ENCODE measurements around the gene GFPT1.
"Not testable (repeated sequence)": the region's sequence is repeated elsewhere in the genome, so short reads cannot be mapped to it uniquely, and the experiment has no call there.

Gene GFPT1

DNA sequence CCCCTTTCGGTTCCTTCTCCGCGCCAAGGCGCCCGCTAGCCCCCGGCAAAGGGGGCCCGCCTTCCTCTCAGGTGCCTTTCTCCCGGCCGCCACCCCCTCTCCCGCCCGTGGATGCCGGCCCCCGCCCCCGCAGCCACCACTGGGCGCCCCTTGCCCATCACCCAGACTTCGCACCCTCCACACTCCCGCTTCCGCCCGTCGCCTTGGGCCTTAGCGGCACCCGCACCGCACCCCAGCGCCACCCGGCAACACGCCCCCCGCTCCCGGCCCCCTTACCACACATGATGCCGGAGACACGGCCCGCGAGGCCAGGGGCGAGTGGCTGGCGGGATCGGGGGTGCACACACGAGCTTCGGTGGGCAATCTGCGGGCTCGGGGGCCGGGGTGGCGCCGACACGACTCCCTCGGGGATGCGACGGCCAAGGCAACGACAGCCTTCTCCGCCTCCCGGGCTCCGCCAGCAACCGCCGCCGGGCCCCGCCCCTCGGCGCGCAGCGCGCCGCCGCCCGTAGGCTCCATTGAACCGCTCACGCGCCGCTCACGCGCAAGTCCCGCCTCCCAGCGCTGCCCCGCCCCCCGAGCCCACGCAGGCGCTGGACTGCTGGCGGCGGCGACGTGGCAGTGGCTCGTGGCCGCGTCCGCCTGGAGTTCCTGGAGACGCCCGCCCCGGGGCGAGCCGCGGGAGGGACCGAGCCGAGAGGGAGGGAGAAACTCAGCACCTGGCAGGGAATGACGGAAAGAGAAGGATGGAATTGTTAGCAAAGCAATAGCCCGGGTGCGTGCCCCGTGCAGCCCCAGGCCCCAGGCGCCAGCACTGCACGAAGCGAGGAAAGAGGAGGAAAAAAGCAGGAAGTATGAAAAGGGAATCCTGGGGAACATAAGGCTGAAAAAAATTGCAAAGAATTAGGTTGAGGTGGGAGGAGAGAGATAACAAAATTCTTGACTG, at the start of gene GFPT1:
GFPT1 (minus strand) TSS at position 439 of the 946 bp plus-strand sequence; CDS start at position 283, 156 bp downstream.
- peak; percentile 90 for DNase-seq (ENCODE audit: low read depth)

DNA sequence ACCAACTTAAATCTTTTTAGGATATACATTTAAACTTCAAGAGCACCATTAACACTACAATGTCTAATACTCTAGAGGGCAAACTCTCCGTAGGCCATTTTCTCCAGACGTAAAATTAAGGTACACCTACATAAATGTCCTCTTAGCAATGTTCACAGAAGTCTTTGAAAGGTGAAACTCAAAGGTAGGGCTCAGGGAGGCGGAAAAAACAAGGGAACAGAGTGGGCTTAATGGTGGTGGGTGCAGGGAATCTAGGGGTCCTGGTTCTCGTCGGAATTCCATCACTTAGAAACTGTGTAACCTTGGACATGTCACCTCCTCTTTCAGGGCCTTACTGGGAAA, 49.5 kb upstream of the GFPT1 start:
- DNase-seq (ENCODE audit: low read depth), result no peak

DNA sequence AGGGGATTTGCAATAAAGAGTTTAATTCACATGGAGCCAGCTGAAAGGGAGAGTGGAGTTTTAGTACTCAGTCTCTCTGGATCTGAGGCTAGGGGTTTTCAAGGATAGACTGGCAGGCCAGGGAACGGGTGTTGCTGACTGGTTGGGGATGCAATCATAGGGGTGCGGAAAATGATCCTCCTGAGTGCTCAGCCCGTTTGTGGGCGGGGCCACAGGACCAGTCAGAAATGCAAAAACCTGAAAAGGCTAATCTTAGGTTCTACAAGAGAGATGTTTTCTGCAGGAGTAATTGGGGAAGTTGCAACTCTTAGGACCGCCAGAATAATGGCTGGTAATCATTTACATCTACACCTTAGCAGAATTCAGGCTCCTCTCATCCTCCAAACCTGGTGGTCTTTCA, 47.7 kb upstream of the GFPT1 start:
- no peak for DNase-seq (ENCODE audit: low read depth)

DNA sequence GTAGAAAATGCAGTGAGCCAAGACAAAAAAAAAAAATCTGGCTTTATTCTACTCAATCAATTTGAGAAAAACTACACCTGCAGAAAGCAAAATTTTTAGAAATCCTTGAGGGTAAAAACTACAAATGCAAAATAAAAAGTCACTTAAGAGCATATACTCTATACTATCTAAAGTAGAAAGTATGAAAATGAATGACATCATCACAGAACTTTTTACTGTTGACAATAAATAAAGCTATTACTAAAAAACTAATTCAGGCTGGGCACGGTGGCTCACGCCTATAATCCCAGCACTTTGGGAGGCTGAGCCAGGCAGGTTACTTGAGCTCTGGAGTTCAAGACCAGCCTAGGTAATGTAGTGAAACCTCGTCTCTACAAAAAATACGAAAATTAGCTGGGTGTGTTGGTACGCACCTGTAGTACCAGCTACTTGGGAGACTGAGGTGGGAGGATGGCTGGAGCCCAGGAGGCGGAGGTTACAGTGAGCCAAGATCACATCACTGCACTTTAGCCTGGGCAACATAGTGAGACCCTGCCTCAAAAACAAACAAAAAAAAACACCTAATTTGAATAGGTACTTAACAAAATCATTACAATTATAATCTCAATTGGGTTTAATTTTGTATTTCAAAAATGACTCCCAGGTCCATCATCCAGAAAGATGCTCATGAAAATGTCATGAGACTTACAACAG, 42.6 kb upstream of the GFPT1 start:
- DNase-seq (ENCODE audit: low read depth), result no peak

DNA sequence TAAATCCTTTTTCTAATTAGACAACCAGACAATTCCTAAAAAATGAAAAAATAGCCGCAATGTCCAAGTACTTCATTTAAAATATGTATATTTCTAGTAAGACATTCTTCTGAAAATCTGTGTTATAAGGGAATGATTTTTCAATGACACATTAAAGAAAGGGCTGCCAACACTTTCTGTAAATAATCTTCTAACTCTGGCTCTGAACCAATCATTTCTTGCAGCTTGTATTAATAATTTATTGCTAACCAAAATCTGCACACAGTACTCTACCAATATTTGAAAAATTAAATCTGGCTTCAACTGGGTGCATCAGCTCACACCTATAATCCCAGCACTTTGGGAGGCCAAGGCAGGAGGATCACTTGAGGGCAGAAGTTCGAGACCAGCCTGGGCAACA, 42.0 kb upstream of the GFPT1 start:
- DNase-seq (ENCODE audit: low read depth), result no peak

DNA sequence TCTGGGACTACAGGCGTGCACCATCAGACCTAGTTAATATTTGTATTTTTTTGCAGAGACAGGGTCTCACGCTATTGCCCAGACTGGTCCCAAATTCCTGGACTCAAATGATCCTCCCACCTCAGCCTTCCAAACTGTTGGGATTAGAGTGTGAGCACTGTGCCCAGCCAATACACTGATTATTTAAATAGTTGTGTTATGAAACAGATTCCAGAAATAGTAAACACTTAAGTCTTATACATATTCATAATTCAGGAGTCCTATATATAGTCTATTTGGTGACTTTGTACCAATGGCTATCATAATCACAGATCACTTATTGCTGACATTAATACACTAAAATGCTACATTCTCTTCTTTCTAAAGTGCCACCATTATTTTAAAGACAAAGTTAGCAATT, 37.4 kb upstream of the GFPT1 start:
- no peak for DNase-seq (ENCODE audit: low read depth)

DNA sequence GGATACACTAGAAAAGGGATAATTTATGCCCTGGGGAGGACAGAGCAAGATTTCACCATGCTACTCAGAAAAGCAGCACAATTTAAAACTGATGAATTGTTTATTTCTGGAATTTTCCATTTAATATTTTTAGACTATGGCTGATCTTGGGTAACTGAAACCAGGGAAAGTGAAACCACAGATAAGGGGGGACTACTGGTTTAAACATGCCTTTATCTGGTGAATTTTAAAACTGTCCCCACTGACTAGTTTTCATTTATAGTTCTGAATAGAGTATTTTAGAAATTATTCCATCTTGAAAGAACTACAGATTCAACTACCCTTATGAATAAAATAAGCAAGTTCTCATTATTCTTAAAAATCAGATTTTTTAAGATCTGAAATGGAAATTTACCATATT, 35.2 kb upstream of the GFPT1 start:
- no peak for DNase-seq (ENCODE audit: low read depth)

DNA sequence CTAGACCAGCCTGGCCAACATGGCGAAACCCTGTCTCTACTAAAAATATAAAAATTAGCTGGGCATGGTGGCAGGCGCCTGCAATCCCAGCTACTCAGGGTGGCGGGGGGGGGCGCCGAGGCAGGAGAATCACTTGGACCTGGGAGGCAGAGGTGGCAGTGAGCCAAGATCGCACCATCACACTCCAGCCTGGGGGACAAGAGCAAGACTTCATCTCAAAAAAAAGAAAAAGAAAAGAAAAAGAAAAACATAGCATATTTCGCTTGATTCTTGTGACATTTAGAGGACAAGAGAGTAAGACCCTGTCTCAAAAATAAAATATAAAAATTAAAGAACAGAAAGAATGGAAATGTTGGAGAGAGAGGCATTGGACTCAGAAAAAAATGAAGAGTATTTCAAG, 32.1 kb upstream of the GFPT1 start:
- not testable (repeated sequence) for DNase-seq (ENCODE audit: low read depth)

DNA sequence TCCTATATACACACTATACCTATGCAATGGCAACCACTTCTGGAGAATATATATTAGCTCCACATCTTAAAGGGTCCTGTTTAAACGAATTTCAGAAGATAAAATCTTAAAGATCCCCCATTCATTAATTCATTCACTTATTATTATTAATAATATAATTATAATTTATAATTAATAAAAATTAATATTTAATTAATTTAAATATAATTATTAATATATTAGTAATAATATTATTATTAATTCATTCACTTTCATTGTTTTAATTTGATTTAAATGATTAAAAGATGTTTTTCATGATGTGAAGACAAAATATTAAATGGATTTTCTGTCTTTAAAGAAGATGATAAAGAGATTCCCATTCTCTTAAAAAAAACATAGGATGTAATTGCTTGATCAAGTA, 29.1 kb upstream of the GFPT1 start:
- no peak for DNase-seq (ENCODE audit: low read depth)

DNA sequence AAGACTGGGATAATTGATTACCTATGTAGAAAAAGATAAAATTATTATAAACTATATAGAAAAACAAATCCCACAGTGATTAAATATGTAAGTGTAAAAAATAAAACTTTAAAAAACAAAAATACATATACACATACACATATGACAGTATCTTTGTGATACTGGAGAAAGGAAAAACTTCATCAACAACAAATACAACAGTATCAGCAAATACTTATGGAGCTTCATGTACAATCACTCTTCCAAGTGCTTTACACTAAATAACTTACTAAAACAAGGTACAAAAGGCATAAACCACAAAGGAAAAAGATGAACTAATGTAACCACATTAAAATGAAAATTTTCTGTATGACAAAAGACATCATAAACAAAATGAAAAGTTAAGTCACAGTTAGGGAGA, 24.1 kb upstream of the GFPT1 start:
- no peak for DNase-seq (ENCODE audit: low read depth)

DNA sequence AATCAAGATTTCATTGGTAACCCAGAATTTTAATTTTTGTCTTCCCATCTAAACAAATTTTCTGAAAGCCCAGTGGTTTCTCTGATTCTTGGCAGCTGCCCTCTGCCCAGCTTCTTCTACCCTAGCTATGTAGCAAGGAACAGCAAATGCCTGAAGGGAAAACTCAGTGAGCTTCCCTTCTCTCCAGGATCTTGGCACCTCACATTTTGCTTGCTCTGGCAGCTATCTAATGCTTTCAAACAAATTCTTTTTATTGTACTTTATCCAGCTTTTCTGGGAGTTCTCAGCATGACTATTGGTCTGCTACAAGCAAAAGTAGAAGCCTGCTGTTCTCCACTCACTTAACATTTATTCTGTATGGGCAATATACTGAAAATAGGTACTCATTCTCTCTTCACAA, 18.3 kb upstream of the GFPT1 start:
- no peak for DNase-seq (ENCODE audit: low read depth)

DNA sequence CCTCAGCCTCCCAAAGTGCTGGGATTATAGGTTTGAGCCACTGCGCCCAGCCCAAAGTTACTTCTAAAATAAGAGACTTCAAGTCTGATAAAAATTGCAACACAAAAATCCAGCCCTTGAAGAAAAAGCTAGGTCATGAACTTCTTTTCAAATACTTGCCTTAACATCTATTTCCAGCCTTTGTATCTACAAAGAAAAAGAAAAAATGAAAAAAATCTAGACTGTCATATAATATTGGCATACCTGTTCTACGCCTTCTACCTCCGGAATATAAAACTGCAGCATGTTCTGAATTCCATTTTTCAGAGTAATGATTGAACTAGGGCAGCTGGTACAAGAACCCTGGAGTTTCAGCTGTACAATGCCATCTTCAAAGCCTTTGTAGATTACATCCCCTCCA, 13.1 kb upstream of the GFPT1 start:
- no peak for DNase-seq (ENCODE audit: low read depth)

DNA sequence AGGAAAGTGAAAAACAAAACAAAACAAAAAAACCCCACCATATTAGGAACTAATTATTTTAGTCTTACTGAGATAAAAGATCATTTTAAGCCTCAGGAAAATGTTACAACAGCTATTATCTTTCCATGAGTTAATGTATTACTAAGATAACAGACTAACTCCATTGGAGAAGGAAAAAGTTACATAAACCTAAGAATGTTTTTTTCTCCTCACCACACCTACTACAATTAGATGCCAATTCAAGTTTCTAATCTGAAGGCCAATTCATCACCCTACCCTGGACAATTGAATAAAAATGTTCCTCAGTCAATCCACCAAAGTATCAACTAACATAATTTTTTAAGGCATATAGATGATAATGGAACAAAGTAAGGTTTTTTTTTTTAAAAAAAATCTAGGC, 10.2 kb upstream of the GFPT1 start:
- no peak for DNase-seq (ENCODE audit: low read depth)

DNA sequence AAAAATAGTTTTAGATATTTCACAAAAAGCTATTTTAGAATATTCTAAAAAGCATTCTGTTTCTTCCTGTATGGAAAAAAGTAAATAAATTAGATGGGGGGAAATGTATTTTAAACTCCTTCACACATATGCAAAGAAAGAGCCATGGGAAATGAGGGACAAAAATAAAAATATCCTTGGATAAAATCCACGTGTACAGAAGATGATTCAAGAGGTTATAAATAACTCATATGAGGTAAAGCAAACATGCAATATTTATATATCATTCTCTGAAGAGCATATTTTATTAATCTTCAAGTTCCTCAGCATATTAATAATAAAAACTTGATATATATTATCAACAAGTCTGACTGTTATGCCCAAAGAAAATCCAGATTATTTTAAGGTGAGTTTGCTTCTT, 8.8 kb upstream of the GFPT1 start:
- DNase-seq (ENCODE audit: low read depth), result no peak

DNA sequence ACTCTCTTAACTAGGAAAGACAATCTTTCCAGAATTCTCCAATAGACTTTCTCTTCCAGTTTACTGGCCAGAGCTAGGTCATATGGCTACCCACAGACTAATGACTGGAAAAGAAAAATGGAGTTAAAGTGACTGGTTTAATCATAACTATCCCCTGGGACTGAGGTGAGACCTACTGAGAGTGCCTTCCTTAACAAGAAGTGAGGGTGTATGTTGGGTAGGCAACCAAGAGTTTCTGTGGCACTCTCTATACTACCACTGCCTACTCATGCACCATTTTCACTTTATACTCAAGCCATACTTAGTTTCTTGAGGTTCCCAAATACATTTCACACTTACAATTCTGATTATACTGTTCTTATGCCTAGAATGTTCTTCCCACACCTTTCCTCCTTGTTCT, 6.9 kb upstream of the GFPT1 start:
- DNase-seq (ENCODE audit: low read depth), result no peak

DNA sequence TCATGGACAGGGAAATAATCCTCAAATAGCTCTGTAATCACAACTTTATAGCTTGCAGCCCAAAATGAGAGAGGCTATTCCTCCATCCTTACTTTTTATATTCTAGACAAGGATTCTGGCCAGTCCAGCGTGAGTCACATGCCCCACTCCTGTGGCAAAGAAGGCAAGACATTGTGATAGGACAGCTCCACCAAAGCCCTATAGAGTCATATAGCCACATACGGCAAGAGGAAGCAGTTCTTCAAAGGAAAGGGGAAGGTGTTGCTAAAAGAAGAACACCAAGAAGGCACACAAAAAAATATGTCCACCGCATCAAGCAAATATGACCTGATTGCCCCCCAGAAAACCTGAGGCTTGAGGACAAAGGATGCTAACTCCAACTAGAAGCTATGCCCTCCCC, 3.4 kb upstream of the GFPT1 start:
- DNase-seq (ENCODE audit: low read depth), result no peak

DNA sequence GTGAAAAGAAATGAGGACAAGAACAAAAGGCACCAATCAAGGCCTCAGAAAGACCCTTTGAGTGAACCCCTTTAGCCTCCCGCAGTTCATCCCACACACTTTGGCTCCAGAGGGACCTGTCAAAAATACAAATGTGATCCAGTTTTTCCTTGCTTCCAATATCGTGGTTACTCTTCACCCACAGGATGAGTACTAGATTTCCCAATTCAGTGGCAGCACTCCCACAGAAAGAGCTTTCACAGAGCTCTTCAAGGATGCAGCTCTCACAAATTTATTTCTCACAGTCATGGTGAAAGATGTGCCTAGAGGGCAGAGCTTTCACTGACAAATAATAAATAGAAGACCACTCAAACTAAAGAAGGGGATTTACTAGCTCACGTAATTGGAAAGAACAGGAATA, 3.0 kb upstream of the GFPT1 start:
- no peak for DNase-seq (ENCODE audit: low read depth)

DNA sequence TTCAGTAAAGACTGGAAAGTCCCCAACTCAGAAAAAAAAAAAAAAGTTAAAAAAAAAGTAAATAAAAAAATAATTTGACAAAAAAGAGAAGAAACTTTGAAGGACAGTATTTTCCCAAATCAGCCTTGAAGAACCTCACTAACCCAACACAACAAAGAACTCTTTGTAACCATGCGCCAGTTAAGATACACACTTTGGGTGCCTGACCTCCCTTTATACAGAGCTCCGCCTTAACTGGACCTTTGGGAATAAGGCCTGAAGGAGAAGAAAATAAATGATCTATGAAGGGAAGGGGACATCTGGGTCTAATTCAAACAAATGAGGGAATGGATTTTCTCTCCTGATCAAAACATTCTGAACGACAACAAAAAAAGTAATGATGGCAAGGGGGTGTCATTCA, 2.2 kb upstream of the GFPT1 start:
- DNase-seq (ENCODE audit: low read depth), result no peak

DNA sequence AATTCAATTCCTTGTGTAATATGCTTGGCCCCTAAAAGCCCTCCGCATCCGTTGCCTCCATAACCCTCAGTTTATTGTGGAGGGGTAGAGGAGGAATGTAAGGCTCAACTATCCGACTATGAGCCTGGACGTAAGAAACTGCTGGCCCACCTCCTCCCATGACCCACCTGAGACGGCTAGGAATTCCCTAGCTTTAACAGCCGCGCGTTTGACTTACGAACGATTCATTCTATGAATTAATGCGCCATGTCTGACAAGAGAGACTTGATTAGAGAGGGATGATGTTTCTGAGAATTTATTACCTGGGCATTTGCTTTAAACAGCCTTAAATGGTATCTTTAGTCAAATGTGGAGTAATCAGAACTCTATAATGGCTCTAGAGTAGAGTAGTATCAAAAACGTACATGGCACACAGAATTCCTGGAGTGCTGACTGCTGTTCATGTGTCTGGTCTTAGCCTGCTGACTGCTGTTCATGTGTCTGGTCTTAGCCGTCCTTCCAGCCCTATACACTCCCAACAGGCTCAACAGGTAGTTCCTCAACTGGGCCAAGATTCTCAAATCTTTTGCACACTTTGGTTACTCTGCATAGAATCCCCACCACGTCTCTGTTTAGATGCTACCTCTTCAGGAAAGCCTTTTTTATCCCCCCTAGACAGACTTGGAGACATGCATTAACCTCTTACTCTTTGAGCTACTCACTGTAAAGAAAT, 899 bp upstream of the GFPT1 start:
- no peak for DNase-seq (ENCODE audit: low read depth)

DNA sequence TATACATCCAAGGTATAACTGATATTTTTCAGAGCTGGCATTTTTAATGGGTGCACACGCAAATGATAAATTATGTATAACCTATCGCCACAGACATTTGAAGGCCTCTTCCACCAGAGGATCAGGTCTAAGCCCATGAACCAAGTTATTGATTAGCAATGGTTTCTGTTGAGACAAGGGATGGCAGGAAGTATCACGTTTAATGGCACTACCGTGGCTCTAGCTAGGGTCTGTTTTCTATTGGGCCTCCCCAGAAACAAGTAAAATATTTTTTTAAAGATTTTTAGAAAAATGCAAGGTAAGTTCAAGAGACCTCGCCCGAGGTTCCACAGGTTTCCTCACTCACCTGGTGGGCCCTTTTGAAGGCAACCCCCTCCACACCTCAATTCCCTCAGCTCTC, 667 bp downstream of the GFPT1 start:
- no peak for DNase-seq (ENCODE audit: low read depth)

DNA sequence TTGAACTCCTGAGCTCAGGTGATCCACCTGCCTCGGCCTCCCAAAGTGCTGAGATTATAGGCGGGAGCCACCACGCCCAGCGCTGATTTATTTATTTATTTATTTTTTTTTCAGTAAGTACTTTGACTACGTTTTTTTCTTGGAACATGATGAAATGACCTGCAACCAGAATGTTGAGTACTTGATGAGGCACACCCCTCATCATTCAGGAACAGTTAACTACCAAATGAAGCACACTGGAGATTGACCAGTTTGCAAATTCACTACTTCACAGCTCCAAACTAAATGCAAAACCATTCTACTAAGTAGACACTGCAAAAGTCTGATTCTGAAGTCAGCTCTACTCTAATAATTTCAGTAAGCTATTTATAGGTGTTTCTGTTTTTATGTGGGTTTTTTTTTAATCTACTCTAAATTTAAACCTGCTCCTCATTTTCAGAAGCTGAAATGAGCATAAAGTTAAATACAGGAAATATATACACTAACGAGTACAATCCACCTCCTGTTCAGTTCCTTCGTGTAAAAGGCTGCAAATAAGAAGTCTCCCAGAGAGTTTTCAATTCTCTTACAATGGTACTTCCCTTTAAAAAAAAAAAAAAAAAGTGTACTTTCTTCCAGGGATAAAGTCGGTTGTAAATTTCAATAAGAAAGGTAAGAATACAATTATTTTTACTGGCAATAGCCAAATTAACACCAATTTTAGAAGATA, 1.4 kb downstream of the GFPT1 start:
- no peak for DNase-seq (ENCODE audit: low read depth)

DNA sequence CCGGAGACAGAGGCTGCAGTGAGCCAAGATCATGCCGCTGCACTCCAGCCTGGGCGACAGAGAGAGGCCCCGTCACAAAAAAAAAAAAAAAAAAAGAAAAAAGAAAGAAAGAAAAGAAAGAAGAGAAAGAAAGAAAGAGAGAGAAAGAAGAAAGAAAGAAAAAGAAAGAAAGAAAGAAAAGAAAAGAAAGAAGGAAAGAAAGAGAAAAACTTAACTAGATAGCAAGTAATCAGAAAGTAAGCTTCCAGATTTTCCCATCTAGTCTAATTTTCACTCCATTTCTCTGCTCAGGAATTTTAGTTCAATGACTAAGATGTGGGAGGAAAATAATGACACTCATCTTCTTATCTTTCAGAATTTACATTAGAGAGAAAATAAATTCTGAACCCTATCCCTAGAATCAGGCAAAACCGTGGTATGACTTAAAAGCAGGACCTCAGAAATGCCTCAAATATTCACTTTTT, 2.4 kb downstream of the GFPT1 start:
- DNase-seq (ENCODE audit: low read depth), result no peak
